ENCODE data around the gene IQGAP1. TPM values are rescaled to one million over a fixed set of nuclear protein-coding genes. Genes with fewer than 3 reads are reported as not detected.
"Not testable (repeated sequence)": the region's sequence is repeated elsewhere in the genome, so short reads cannot be mapped to it uniquely, and the experiment has no call there.

The IQGAP1 gene
- total RNA-seq, 1 donor from 2014 or later, result 10.9 TPM

GRCh38 chr15:90524018-90524803 lies 136.2 kb downstream of the IQGAP1 start:
- DNase-seq (ENCODE audit: low spot score); ATAC-seq: not testable (repeated sequence)

GRCh38 chr15:90529011-90529370 lies 140.9 kb downstream of the IQGAP1 start:
- DNase-seq (ENCODE audit: low spot score) (no peak), ATAC-seq (no peak)

GRCh38 chr15:90529371-90530249 lies 141.6 kb downstream of the IQGAP1 start, which contains the start of gene CRTC3:
Gene CRTC3, plus strand, starts transcription at chr15:90529923. Its CDS starts 149 bp downstream, at chr15:90530072.
- DNase-seq (ENCODE audit: low spot score) (peak; percentile 69), ATAC-seq (peak; percentile 95)

GRCh38 chr15:90530250-90531051 lies 142.4 kb downstream of the IQGAP1 start:
- ATAC-seq, result peak; percentile 51
- DNase-seq (ENCODE audit: low spot score), result peak; percentile 56

- ATAC-seq, result no peak
- DNase-seq (ENCODE audit: low spot score), result no peak
These were observed 143.1 kb downstream of the IQGAP1 start for GRCh38 chr15:90531147-90531546.

- DNase-seq (ENCODE audit: low spot score), result no peak
- no peak for ATAC-seq
These were observed 147.2 kb downstream of the IQGAP1 start for GRCh38 chr15:90535254-90535653.

- DNase-seq (ENCODE audit: low spot score) (no peak), ATAC-seq (no peak)
These were observed 151.7 kb downstream of the IQGAP1 start for GRCh38 chr15:90539789-90540188.

GRCh38 chr15:90540768-90541167 lies 152.7 kb downstream of the IQGAP1 start:
- DNase-seq (ENCODE audit: low spot score) (no peak), ATAC-seq (no peak)

GRCh38 chr15:90545095-90545494 lies 157.1 kb downstream of the IQGAP1 start:
- no peak for DNase-seq (ENCODE audit: low spot score)

GRCh38 chr15:90547540-90547939 lies 159.5 kb downstream of the IQGAP1 start:
- DNase-seq (ENCODE audit: low spot score) (no peak), ATAC-seq (no peak)

More at GRCh38 chr15:90545095-90545494, 157.1 kb downstream of the IQGAP1 start:
- ATAC-seq, result no peak

- ATAC-seq, result no peak
- no peak for DNase-seq (ENCODE audit: low spot score)
These were observed 162.9 kb downstream of the IQGAP1 start for GRCh38 chr15:90550919-90551318.

Other genes with a start within 250 kb of the IQGAP1 start
- gene SEMA4B, start 186.9 kb upstream of the IQGAP1 start, total RNA-seq, result 23.7 TPM
- 44.1 TPM for gene CIB1, start 154.3 kb upstream of the IQGAP1 start, total RNA-seq
- 5.6 TPM for gene GDPGP1, start 154.0 kb upstream of the IQGAP1 start, total RNA-seq
- gene TTLL13, start 138.7 kb upstream of the IQGAP1 start, total RNA-seq, result 0.15 TPM
- gene NGRN, start 122.6 kb upstream of the IQGAP1 start, total RNA-seq, result 26.7 TPM
- gene ZNF774, start 36.0 kb upstream of the IQGAP1 start, total RNA-seq, result 1.4 TPM
- gene CRTC3, start 141.7 kb downstream of the IQGAP1 start, total RNA-seq, result 14.7 TPM

Measured in left lobe of liver (tissue), 2 donors.